ENCODE data around the gene AOPEP.
"Not testable (repeated sequence)": the region's sequence is repeated elsewhere in the genome, so short reads cannot be mapped to it uniquely, and the experiment has no call there.

Gene AOPEP

GRCh38 chr9:94961870-94962269 is 235.4 kb downstream of the AOPEP start:
- Histone ChIP-seq H3K4me2 (ENCODE audit: low read length) (no peak overlapping the region), H2AFZ (no peak overlapping the region), H3K9me3 (ENCODE audit: control insufficient read depth, low read length) (no peaks in the 10 kb centered on the region), H3K4me1 (no peaks in the 10 kb centered on the region), H3K27ac (no peak overlapping the region), H3K9ac (no peak overlapping the region), H3K4me3 (ENCODE audit: low read depth, low read length) (no peak overlapping the region), H3K27me3 (ENCODE audit: control insufficient read depth, insufficient read depth, low read length) (no peaks in the 10 kb centered on the region), H3K36me3 (ENCODE audit: control insufficient read depth, insufficient read depth, low read length) (no peaks in the 10 kb centered on the region), H3K79me2 (no peaks in the 10 kb centered on the region)
- no peak for TF ChIP-seq CTCF (IDR thresholded peaks at IDR 0.05)

- H3K9ac ChIP-seq; H3K27ac ChIP-seq; H3K4me2 ChIP-seq (ENCODE audit: low read length): not testable (repeated sequence)
Measured at GRCh38 chr9:94965631-94966030, 239.1 kb downstream of the AOPEP start.

GRCh38 chr9:94966046-94966445 is 239.5 kb downstream of the AOPEP start:
- H3K4me2 ChIP-seq (ENCODE audit: low read length); H3K9ac ChIP-seq; H3K36me3 ChIP-seq (ENCODE audit: control insufficient read depth, insufficient read depth, low read length); H3K9me3 ChIP-seq (ENCODE audit: control insufficient read depth, low read length); H3K27ac ChIP-seq; H3K4me3 ChIP-seq (ENCODE audit: low read depth, low read length); H3K27me3 ChIP-seq (ENCODE audit: control insufficient read depth, insufficient read depth, low read length); H3K79me2 ChIP-seq; H3K4me1 ChIP-seq; H2AFZ ChIP-seq: not testable (repeated sequence)

More at GRCh38 chr9:94965631-94966030, 239.1 kb downstream of the AOPEP start:
- H2AFZ ChIP-seq; H3K9me3 ChIP-seq (ENCODE audit: control insufficient read depth, low read length); H3K4me1 ChIP-seq; H3K4me3 ChIP-seq (ENCODE audit: low read depth, low read length); H3K36me3 ChIP-seq (ENCODE audit: control insufficient read depth, insufficient read depth, low read length); H3K79me2 ChIP-seq; H3K27me3 ChIP-seq (ENCODE audit: control insufficient read depth, insufficient read depth, low read length): not testable (repeated sequence)

GRCh38 chr9:94967482-94967881 is 241.0 kb downstream of the AOPEP start:
- no peaks in the 10 kb centered on the region for H3K79me2 ChIP-seq
- TF ChIP-seq CTCF (IDR thresholded peaks at IDR 0.05), result no peak
- H3K4me2 ChIP-seq (ENCODE audit: low read length), result no peak overlapping the region
- no peak overlapping the region for H3K4me3 ChIP-seq (ENCODE audit: low read depth, low read length)
- H3K27ac ChIP-seq, result no peak overlapping the region
- no peak overlapping the region for H3K9ac ChIP-seq
- H3K36me3 ChIP-seq (ENCODE audit: control insufficient read depth, insufficient read depth, low read length), result no peaks in the 10 kb centered on the region
- H3K27me3 ChIP-seq (ENCODE audit: control insufficient read depth, insufficient read depth, low read length), result no peaks in the 10 kb centered on the region
- H2AFZ ChIP-seq, result no peak overlapping the region
- H3K9me3 ChIP-seq (ENCODE audit: control insufficient read depth, low read length), result no peaks in the 10 kb centered on the region
- no peaks in the 10 kb centered on the region for H3K4me1 ChIP-seq

- no peak for TF ChIP-seq CTCF (IDR thresholded peaks at IDR 0.05)
- Histone ChIP-seq H2AFZ (no peak overlapping the region), H3K4me2 (ENCODE audit: low read length) (no peak overlapping the region), H3K9ac (no peak overlapping the region), H3K79me2 (no peaks in the 10 kb centered on the region), H3K27ac (no peak overlapping the region), H3K4me1 (no peaks in the 10 kb centered on the region), H3K27me3 (ENCODE audit: control insufficient read depth, insufficient read depth, low read length) (no peaks in the 10 kb centered on the region), H3K9me3 (ENCODE audit: control insufficient read depth, low read length) (no peaks in the 10 kb centered on the region), H3K4me3 (ENCODE audit: low read depth, low read length) (no peak overlapping the region), H3K36me3 (ENCODE audit: control insufficient read depth, insufficient read depth, low read length) (no peaks in the 10 kb centered on the region)
Measured at GRCh38 chr9:94971378-94972131, 245.1 kb downstream of the AOPEP start.
